ENCODE data around the gene UBN1.

GRCh38 chr16:4915226-4915761 lies 68.0 kb downstream of the UBN1 start:
- TF ChIP-seq FOXP2 (optimal IDR thresholded peaks at IDR 0.05; ENCODE audit: control extremely low read depth, extremely low read length, insufficient read depth) (no peak), EZH2 (IDR thresholded peaks at IDR 0.05) (no peak), POLR2AphosphoS5 (IDR thresholded peaks at IDR 0.05; ENCODE audit: borderline replicate concordance, low read depth, low read length) (no peak)

All from SK-N-MC (cell line).